Suppressor macrophage treated with lipopolysaccharide for 1 hour (primary cell): ENCODE measurements around the gene CD276.

Source experiments
- DNase-seq, 3 donors: peaks; one replicate each; pipeline ENCODE4 v3.0.0-alpha.2; 2020 to 2022

Gene CD276

GRCh38 chr15:73748730-73749129 is 64.5 kb downstream of the CD276 start:
- no peak for DNase-seq

DNA sequence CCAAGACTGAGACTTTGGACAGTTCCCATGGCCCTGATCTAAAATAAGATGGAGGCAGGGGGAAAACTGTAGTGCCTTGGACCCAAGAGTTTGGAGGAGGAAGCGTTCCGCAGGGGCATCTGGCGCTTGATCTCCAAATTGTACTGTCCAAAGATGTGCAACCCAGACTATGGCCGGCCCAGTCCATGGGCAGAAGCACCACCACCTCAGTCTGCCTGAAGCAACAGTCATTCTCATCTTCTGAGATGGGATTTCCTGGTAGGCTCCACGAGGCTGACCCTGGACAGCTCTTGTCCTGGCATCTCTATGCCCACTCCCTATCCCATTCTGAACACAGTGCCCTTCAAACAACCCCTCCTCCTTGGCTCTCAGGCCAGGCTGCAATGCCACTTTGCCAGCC is 65.3 kb downstream of the CD276 start:
- no peak for DNase-seq

DNA sequence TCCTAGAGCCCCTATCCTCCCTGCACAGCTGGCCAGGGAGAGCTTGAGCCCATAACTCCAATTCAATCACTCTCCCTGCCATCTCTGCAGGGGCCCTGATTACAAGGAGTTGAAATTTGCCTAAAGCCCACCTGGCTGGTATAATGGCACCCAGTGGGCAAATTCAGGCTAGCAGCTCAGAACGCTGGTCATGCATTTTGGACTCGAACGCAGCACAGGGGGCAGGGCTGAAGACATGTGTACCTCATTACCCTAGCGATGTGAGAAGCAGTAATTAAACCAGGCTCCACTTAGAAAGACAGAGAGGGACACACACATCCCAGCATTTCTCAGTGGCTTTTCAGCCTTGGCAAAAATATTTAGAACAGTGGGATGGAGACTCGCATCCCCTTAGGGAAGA is 65.8 kb downstream of the CD276 start:
- no peak for DNase-seq

DNA sequence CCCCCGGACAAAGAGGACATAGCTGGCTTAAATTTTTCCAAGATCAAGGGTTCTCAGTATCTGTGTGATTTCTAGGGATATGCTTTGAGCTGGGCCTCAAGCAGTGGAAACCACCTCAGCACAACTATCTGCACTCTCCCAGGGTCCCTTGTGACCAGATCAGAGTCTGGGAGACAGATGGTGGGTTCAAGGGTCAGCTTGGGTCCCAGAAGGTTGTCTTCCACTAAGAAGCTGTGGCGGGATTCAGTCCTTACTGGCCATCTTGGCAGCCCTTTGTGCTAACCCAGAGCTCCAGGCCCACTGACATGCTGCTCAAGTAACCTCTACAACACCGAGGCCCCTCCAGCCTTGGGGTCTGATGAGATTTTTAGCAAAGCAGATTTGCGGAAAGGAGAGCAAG is 66.3 kb downstream of the CD276 start:
- DNase-seq, result no peak

- no peak for DNase-seq
Observed at GRCh38 chr15:73750951-73751350, 66.8 kb downstream of the CD276 start.

DNA sequence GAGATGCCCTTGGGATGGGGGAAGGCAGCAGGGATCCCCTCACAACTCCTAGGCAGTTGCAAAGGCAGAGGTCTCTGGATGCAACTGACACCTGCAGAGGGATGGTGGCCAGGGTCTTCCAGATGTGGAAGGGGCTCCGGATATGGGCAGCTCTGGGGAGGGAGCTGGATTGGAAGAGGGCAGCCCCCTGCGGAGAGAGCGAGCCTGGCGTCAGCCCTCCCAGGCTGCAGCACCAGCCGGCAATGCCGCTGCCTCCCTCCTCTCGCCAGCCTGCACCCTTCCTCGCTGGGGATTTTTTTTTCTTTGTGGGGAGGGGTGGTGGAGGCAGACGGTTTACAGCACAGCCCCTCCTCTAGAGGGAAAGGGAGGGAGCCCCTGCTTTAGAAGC is 67.3 kb downstream of the CD276 start:
- peak in 1 of 3 donors; percentile 6 for DNase-seq

- peak in 1 of 3 donors; percentile 32 for DNase-seq
Observed at GRCh38 chr15:73751899-73752805, 68.0 kb downstream of the CD276 start.

DNA sequence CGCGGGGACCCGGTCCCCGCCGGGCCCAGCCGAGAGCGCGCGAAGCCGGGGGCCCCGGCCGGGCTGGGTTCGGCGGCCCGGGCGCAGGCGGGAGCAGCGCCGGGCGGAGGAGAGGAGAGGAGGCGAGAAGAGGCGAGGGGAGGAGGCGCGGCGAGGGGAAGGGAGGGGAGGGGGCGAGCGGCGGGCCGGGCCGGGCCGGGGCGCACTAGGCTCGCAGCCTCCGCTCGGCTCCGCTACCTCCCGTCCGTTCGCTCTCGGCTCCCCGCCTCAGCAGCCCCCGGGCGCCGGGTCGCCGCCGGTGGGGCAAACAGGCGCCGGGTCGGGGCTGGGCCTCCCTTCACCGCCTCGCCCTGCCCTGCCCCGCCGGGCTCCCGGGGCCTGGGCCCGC is 68.6 kb downstream of the CD276 start:
- DNase-seq, result peak in 1 of 3 donors; percentile 7

GRCh38 chr15:73753250-73754130 is 69.3 kb downstream of the CD276 start, which contains the start of gene INSYN1:
Gene INSYN1 (minus strand): TSS chr15:73753351. CDS start chr15:73751130, 2,221 bp downstream.
- peak; percentile 16 to 28 (median 23) for DNase-seq

DNA sequence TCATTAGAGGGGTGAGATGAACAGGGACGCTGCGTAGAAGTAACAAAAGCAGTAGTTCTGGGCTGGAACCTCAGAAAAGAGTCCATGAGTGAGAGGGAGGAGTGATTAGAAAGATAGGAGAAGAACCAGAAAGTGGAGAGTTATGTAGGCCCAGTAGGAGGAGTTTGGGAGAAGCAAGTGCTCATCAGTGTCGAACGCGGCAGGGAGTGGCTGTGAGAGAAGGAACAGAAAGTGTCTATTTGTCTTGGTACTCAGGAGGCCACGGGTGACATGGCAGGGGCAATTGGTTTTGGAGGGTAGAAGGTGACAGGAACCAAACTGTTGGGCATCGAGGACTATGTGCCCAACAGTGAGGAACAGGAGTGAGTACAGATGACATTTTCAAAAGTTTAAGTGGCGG is 70.3 kb downstream of the CD276 start:
- DNase-seq, result peak; percentile 7 to 32 (median 29)

GRCh38 chr15:73755481-73755880 is 71.3 kb downstream of the CD276 start:
- no peak for DNase-seq

DNA sequence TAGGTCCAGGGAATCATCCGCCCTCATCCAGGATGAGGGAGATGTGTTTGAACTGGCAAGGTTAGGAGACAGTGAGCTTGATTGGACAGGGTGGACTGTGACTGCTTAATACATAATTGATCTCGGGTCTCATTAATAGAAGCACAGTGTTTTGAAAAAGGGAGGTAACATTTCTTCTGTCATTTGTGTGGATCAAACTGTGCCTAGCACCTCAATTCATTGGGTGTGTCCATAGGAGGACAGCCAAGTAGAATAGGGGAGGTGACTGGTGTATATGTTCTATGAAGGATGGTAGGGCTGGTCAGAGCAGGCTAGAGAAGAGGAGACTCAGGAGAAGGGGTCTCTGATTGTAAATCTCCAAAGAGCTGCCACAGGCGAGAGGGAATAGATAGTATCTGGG is 71.8 kb downstream of the CD276 start:
- no peak for DNase-seq

GRCh38 chr15:73756390-73756789 is 72.2 kb downstream of the CD276 start:
- no peak for DNase-seq

DNA sequence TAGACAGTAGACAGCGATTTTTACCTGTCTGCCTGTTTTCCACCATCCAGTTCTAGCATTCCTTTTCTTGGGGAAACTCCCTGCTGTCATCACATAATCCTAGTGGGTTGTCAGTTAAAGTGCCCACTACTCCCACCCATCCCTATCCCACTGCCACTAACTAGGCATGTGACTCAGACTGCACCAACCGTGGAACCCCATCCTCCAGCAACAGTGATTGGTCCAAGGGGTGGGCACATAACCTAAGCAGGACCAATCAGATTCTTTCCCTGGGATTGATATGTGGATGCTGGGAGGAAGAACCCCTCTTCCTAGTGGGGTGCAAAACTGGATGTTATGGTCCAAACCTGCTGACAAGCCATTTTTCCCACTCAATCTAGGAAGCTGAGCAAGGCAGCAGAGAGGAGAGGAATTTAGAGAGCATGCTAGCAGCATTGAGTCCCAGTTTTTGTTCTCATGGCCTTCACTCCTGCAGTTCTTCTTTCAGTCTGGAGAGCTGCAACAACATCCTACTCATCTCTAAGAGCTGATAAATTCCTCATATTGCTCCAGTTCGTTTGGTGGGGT is 72.8 kb downstream of the CD276 start:
- no peak for DNase-seq

GRCh38 chr15:73757571-73757970 is 73.4 kb downstream of the CD276 start:
- no peak for DNase-seq

- DNase-seq, result peak; percentile 75 to 77 (median 76)
Observed at GRCh38 chr15:73758461-73758860, 74.3 kb downstream of the CD276 start.

- no peak for DNase-seq
Observed at GRCh38 chr15:73760330-73761329, 76.4 kb downstream of the CD276 start.

DNA sequence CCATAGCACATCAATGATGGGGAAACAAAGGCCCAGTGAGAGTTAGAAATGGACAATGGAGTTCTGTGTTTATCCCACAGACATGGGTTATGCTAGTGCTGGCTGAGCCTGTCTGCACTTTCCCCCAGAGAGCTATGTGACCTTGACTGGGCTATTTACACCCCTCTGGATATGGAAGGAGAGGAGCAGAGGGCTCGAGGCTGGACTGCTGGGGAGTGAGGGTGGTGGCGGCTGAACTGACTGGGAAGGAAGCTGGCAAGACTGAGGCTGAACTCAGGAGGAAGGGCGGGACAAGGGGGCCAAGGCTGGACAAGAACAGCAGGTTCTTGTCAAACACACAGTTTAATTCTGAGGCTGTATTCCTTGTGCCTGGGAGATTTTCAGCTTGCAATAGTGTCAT is 79.7 kb downstream of the CD276 start:
- DNase-seq, result no peak
